ENCODE data around the gene KCNQ1.

The KCNQ1 gene

GRCh38 chr11:2707736-2708135 lies 262.9 kb downstream of the KCNQ1 start:
- no peak for TF ChIP-seq CTCF (IDR thresholded peaks at IDR 0.05; ENCODE audit: low read depth, low read length)
- no peak for DNase-seq (ENCODE audit: extremely low read depth, low read depth)

- TF ChIP-seq CTCF (IDR thresholded peaks at IDR 0.05; ENCODE audit: low read depth, low read length), result no peak
- no peak for DNase-seq (ENCODE audit: extremely low read depth, low read depth)
Observed at GRCh38 chr11:2708151-2708581, 263.4 kb downstream of the KCNQ1 start.

- TF ChIP-seq CTCF (IDR thresholded peaks at IDR 0.05; ENCODE audit: low read depth, low read length), result no peak
- DNase-seq (ENCODE audit: extremely low read depth, low read depth), result no peak
Observed at GRCh38 chr11:2708757-2709281, 264.0 kb downstream of the KCNQ1 start.

GRCh38 chr11:2709429-2709828 lies 264.6 kb downstream of the KCNQ1 start:
- DNase-seq (ENCODE audit: extremely low read depth, low read depth), result no peak

GRCh38 chr11:2711161-2711560 lies 266.4 kb downstream of the KCNQ1 start:
- DNase-seq (ENCODE audit: extremely low read depth, low read depth), result no peak
- no peak for TF ChIP-seq CTCF (IDR thresholded peaks at IDR 0.05; ENCODE audit: low read depth, low read length)

More at GRCh38 chr11:2709429-2709828, 264.6 kb downstream of the KCNQ1 start:
- TF ChIP-seq CTCF (IDR thresholded peaks at IDR 0.05; ENCODE audit: low read depth, low read length), result no peak

- no peak for TF ChIP-seq CTCF (IDR thresholded peaks at IDR 0.05; ENCODE audit: low read depth, low read length)
- DNase-seq (ENCODE audit: extremely low read depth, low read depth), result no peak
Observed at GRCh38 chr11:2713094-2713493, 268.3 kb downstream of the KCNQ1 start.

- no peak for TF ChIP-seq CTCF (IDR thresholded peaks at IDR 0.05; ENCODE audit: low read depth, low read length)
- no peak for DNase-seq (ENCODE audit: extremely low read depth, low read depth)
Observed at GRCh38 chr11:2713661-2714462, 269.1 kb downstream of the KCNQ1 start.
